SJCRH30 (cell line): ENCODE results near the gene ZC3H7B. TPM values are rescaled to one million over a fixed set of nuclear protein-coding genes. Genes with fewer than 3 reads are reported as not detected.
"Not testable (repeated sequence)": the region's sequence is repeated elsewhere in the genome, so short reads cannot be mapped to it uniquely, and the experiment has no call there.

Experiments
- DNase-seq, 2 experiments: peaks; one replicate each; pipeline ENCODE4 v3.0.0-alpha.2; 2015 to 2020
- H3K27ac ChIP-seq: fragments of 250-450 bp; sonication (Bioruptor Pico); 2 replicates; pipeline ENCODE4 v1.5.1; 2020; ENCODE audit warnings: mild to moderate bottlenecking, moderate library complexity
- H3K27me3 ChIP-seq: fragments of 250-450 bp; sonication (Bioruptor Pico); 2 replicates; pipeline ENCODE4 v1.5.1; 2020; ENCODE audit warnings: mild to moderate bottlenecking, moderate library complexity
- H3K36me3 ChIP-seq: fragments of 250-450 bp; sonication (Bioruptor Pico); 2 replicates; pipeline ENCODE4 v1.5.1; 2020; ENCODE audit warnings: mild to moderate bottlenecking, moderate library complexity
- H3K4me1 ChIP-seq: fragments of 250-450 bp; sonication (Bioruptor Pico); 2 replicates; pipeline ENCODE4 v1.5.1; 2020; ENCODE audit warnings: mild to moderate bottlenecking, moderate library complexity
- H3K4me3 ChIP-seq: fragments of 250-450 bp; sonication (Bioruptor Pico); 2 replicates; pipeline ENCODE4 v1.5.1; 2020; ENCODE audit warnings: mild to moderate bottlenecking, moderate library complexity
- H3K9me3 ChIP-seq: fragments of 250-450 bp; sonication (Bioruptor Pico); replicated peaks from 2 replicates; pipeline ENCODE4 v1.5.1; 2020; ENCODE audit warnings: mild to moderate bottlenecking, moderate library complexity
- total RNA-seq: library from RNA; depleted of rRNA; stranded (reverse); fragments of >200 nt; shearing (Covaris generic); gene quantifications from 2 replicates; pipeline ENCODE4 v1.2.3, GENCODE V29; 2014; rRNA removed

ZC3H7B gene, protein sequence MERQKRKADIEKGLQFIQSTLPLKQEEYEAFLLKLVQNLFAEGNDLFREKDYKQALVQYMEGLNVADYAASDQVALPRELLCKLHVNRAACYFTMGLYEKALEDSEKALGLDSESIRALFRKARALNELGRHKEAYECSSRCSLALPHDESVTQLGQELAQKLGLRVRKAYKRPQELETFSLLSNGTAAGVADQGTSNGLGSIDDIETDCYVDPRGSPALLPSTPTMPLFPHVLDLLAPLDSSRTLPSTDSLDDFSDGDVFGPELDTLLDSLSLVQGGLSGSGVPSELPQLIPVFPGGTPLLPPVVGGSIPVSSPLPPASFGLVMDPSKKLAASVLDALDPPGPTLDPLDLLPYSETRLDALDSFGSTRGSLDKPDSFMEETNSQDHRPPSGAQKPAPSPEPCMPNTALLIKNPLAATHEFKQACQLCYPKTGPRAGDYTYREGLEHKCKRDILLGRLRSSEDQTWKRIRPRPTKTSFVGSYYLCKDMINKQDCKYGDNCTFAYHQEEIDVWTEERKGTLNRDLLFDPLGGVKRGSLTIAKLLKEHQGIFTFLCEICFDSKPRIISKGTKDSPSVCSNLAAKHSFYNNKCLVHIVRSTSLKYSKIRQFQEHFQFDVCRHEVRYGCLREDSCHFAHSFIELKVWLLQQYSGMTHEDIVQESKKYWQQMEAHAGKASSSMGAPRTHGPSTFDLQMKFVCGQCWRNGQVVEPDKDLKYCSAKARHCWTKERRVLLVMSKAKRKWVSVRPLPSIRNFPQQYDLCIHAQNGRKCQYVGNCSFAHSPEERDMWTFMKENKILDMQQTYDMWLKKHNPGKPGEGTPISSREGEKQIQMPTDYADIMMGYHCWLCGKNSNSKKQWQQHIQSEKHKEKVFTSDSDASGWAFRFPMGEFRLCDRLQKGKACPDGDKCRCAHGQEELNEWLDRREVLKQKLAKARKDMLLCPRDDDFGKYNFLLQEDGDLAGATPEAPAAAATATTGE
- 26.9 and 27.7 TPM in 2 replicates for total RNA-seq

DNA sequence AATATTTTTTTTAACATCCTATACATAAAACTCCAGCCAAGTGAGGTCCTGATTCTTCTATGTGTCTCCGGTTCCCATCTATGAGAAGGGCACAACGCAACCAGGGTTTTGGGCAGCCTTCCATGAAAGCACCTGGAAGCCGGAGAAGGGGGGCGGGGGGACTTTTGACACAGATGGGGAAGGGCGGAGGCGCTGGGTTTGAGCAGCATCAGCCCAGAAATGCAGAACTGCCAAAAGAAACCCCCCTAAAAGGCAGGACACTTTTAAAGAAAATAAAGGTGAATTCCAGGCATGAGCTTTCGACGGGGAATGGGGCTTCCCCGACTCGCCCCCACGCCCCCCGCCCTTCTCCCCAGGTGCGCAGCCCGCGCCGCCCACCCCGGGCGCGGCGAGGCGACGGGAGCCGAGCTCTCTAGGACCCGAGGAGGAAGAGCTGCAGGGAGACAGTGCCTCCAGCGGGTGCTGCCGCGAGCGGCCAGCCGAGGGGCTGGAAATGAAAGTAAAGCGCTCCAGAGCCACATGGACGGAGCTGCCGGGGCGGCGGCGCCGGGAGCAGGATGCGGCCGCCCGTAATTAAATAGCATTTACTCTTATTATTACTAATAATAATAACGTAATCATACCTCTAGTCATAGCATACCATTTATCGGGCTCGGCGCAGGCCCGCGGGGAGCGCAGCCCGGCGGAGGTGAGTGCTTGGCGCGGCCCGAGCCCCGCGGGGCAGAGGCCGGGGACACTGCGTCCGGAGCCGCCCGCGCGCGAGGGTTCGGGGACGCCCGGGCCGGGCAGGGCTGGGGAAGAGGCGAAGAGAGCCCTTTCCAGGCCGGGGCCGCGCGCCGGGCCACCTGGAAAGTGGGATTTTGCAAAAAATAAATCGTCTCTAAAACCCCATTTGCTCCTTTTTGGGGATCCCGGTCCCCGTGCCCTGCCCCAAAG is at the start of gene ZC3H7B:
ZC3H7B (plus strand) TSS at position 441 of the 936 bp plus-strand sequence. CDS start 19,136 bp downstream, outside the sequence.
- Histone ChIP-seq H3K4me1 (no peaks in the 10 kb centered on the region), H3K27ac (peak within 1 kb of the TSS; percentile 58; the same call in 1 of the 2 replicates), H3K4me3 (peak within 1 kb of the TSS; percentile 85), H3K36me3 (0 out of 2 replicates have a peak, but pooled peaks cover 2% of the 10 kb centered on the region), H3K9me3 (no peaks in the 10 kb centered on the region), H3K27me3 (no peaks in the 10 kb centered on the region)
- peak; percentile 81 to 82 for DNase-seq

GRCh38 chr22:41252365-41252764 is 49.0 kb upstream of the ZC3H7B start:
- peaks cover 19% of the 10 kb centered on the region; the same call in 1 of the 2 replicates for H3K36me3 ChIP-seq
- H3K4me3 ChIP-seq, result no peak overlapping the region
- no peak for DNase-seq
- H3K4me1 ChIP-seq, result no peaks in the 10 kb centered on the region
- no peaks in the 10 kb centered on the region for H3K9me3 ChIP-seq
- H3K27me3 ChIP-seq, result no peaks in the 10 kb centered on the region
- H3K27ac ChIP-seq, result no peak overlapping the region

- no peaks in the 10 kb centered on the region for H3K4me1 ChIP-seq
- peaks cover 21% of the 10 kb centered on the region for H3K36me3 ChIP-seq
- no peak overlapping the region for H3K27ac ChIP-seq
- H3K4me3 ChIP-seq, result no peak overlapping the region
- no peaks in the 10 kb centered on the region for H3K9me3 ChIP-seq
- H3K27me3 ChIP-seq, result no peaks in the 10 kb centered on the region
- DNase-seq, result no peak
Observed at GRCh38 chr22:41254230-41254629, 47.1 kb upstream of the ZC3H7B start.

DNA sequence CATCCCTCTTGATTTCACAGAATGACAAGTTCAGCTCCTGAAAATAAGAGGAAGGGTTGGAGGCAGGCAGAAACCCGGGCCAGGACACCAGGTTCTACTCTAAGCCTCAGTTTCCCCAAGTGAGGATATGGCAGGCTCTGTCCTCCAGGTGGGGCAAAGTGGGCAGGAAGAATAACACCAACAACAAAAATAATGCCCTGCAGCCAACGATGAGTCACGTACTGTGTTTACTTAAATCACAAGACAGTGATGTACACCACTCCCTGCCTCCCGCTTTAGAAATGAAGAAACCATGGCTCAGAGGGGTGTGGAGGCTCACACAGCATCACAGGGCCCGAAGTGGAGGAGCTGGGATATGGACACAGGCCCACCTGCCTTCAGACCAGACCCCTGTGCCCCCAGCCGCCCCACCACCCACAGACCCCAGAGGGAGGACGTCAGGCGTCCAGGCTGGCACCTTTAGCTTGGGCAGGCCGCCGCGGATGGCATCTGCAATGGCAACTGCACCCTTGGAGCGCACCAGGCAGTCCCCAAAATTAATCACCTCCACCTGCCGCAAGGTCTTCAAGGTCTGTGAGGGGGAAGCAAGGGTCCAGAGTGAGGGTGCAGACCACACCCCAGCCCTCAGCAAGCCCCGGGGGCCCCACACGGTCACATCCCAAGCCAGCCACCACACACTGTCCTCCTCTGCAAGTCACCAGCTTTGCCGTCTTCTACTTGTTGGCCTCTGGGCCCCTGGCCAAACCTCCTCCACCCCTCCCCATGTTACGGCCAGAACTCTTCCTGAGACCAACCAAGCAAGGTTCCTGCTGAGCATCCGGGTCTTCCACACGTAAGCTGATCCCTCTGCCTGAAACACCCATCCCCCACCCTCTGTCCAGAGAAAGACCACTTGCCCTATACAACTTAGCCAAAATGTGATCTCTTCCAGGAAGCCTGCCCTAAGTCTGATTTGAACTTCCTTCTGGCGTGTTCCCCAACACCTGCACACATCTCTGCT is 44.8 kb upstream of the ZC3H7B start:
- Histone ChIP-seq H3K27me3 (no peaks in the 10 kb centered on the region), H3K4me3 (no peak overlapping the region), H3K4me1 (no peaks in the 10 kb centered on the region), H3K9me3 (no peaks in the 10 kb centered on the region), H3K27ac (no peak overlapping the region), H3K36me3 (peaks cover 30% of the 10 kb centered on the region)
- no peak for DNase-seq

- no peaks in the 10 kb centered on the region for H3K27me3 ChIP-seq
- no peak for DNase-seq
- H3K4me1 ChIP-seq, result no peaks in the 10 kb centered on the region
- H3K4me3 ChIP-seq, result no peak overlapping the region
- H3K9me3 ChIP-seq, result no peaks in the 10 kb centered on the region
- peaks cover 38% of the 10 kb centered on the region for H3K36me3 ChIP-seq
- H3K27ac ChIP-seq, result no peak overlapping the region
Observed at GRCh38 chr22:41257696-41258095, 43.6 kb upstream of the ZC3H7B start.

GRCh38 chr22:41259756-41260155 is 41.6 kb upstream of the ZC3H7B start:
- H3K27ac ChIP-seq, H3K4me1 ChIP-seq, DNase-seq, H3K27me3 ChIP-seq, H3K4me3 ChIP-seq, H3K9me3 ChIP-seq: not testable (repeated sequence)
- peaks cover 55% of the 10 kb centered on the region for H3K36me3 ChIP-seq

GRCh38 chr22:41260871-41261270 is 40.5 kb upstream of the ZC3H7B start:
- H3K36me3 ChIP-seq, result peaks cover 58% of the 10 kb centered on the region
- no peak overlapping the region for H3K4me3 ChIP-seq
- no peak overlapping the region for H3K27ac ChIP-seq
- no peaks in the 10 kb centered on the region for H3K9me3 ChIP-seq
- DNase-seq, result no peak
- no peaks in the 10 kb centered on the region for H3K27me3 ChIP-seq
- no peaks in the 10 kb centered on the region for H3K4me1 ChIP-seq

GRCh38 chr22:41261541-41262249 is 39.6 kb upstream of the ZC3H7B start:
- no peak for DNase-seq
- H3K4me3 ChIP-seq, result no peak overlapping the region
- no peaks in the 10 kb centered on the region for H3K4me1 ChIP-seq
- H3K9me3 ChIP-seq, result no peaks in the 10 kb centered on the region
- no peak overlapping the region for H3K27ac ChIP-seq
- H3K27me3 ChIP-seq, result no peaks in the 10 kb centered on the region
- peaks cover 58% of the 10 kb centered on the region for H3K36me3 ChIP-seq

GRCh38 chr22:41262250-41262765 is 39.0 kb upstream of the ZC3H7B start:
- Histone ChIP-seq H3K27ac (no peak overlapping the region), H3K36me3 (peaks cover 54% of the 10 kb centered on the region), H3K9me3 (no peaks in the 10 kb centered on the region), H3K4me3 (no peak overlapping the region), H3K4me1 (no peaks in the 10 kb centered on the region), H3K27me3 (no peaks in the 10 kb centered on the region)
- DNase-seq, result no peak

DNA sequence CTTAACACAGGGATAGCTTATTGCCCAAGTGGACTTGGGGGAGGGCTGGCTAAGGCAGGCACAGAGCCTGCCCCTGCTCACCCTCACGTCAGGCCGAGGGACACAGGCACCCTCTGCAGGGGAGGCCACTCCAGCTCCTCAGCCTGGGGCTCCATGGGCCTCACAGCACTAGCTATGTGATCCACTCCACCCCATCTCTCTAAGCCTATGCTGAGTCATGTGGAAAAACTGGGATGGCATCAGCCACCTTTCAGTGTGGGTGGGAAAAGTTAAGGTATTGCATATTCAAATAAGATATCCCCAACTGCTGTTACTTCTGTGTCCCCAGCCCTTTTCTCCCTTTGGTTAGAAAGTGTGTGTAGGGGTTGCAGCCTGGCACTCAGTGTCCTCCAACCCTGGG is 37.6 kb upstream of the ZC3H7B start:
- DNase-seq, result no peak
- Histone ChIP-seq H3K4me1 (no peaks in the 10 kb centered on the region), H3K4me3 (no peak overlapping the region), H3K36me3 (peaks cover 63% of the 10 kb centered on the region), H3K9me3 (no peaks in the 10 kb centered on the region), H3K27ac (no peak overlapping the region), H3K27me3 (no peaks in the 10 kb centered on the region)

- H3K4me1 ChIP-seq, result no peaks in the 10 kb centered on the region
- H3K4me3 ChIP-seq, result no peak overlapping the region
- no peak overlapping the region for H3K27ac ChIP-seq
- no peaks in the 10 kb centered on the region for H3K9me3 ChIP-seq
- H3K27me3 ChIP-seq, result no peaks in the 10 kb centered on the region
- no peak for DNase-seq
- peaks cover 62% of the 10 kb centered on the region for H3K36me3 ChIP-seq
Observed at GRCh38 chr22:41264408-41264941, 36.9 kb upstream of the ZC3H7B start.

- H3K27ac ChIP-seq, result no peak overlapping the region
- H3K4me3 ChIP-seq, result no peak overlapping the region
- H3K4me1 ChIP-seq, result no peaks in the 10 kb centered on the region
- peaks cover 50% of the 10 kb centered on the region for H3K36me3 ChIP-seq
- no peak for DNase-seq
- H3K27me3 ChIP-seq, result no peaks in the 10 kb centered on the region
- no peaks in the 10 kb centered on the region for H3K9me3 ChIP-seq
Observed at GRCh38 chr22:41267958-41268357, 33.4 kb upstream of the ZC3H7B start.
